Inflammatory macrophage treated with lipopolysaccharide for 4 hours (primary cell): Measurements from ENCODE around the gene KCNAB3.

Experiments used
- DNase-seq: peaks from one replicate; pipeline ENCODE4 v3.0.0-alpha.2; 2020

The KCNAB3 gene

GRCh38 chr17:7897090-7897489 is 32.6 kb downstream of the KCNAB3 start:
- DNase-seq: no peak

- DNase-seq: no peak
These were observed 34.8 kb downstream of the KCNAB3 start for GRCh38 chr17:7894866-7895265.

DNA sequence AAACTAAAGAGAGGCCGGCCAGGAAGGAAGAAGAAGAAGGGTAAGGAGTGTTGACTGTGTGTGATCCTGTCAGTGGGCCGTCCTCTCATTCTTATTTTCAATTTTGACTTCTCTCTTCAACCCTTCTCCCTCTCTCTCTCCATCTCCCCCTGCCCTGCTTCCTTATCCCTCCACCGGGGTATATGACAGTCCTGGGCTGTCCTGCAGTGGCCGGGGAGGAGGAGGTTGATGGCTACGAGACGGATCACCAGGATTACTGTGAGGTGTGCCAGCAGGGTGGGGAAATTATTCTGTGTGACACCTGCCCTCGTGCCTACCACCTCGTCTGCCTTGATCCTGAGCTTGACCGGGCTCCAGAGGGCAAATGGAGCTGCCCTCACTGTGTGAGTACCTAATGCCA is 35.4 kb downstream of the KCNAB3 start:
- no peak for DNase-seq

GRCh38 chr17:7893187-7893880 is 36.3 kb downstream of the KCNAB3 start:
- no peak for DNase-seq

GRCh38 chr17:7889166-7889955 is 40.3 kb downstream of the KCNAB3 start:
- peak; percentile 85 for DNase-seq

GRCh38 chr17:7888184-7888920 is 41.3 kb downstream of the KCNAB3 start, which contains the start of gene CHD3:
Gene CHD3 (plus strand): TSS chr17:7888789. CDS start chr17:7889001, 212 bp downstream.
- no peak for DNase-seq

DNA sequence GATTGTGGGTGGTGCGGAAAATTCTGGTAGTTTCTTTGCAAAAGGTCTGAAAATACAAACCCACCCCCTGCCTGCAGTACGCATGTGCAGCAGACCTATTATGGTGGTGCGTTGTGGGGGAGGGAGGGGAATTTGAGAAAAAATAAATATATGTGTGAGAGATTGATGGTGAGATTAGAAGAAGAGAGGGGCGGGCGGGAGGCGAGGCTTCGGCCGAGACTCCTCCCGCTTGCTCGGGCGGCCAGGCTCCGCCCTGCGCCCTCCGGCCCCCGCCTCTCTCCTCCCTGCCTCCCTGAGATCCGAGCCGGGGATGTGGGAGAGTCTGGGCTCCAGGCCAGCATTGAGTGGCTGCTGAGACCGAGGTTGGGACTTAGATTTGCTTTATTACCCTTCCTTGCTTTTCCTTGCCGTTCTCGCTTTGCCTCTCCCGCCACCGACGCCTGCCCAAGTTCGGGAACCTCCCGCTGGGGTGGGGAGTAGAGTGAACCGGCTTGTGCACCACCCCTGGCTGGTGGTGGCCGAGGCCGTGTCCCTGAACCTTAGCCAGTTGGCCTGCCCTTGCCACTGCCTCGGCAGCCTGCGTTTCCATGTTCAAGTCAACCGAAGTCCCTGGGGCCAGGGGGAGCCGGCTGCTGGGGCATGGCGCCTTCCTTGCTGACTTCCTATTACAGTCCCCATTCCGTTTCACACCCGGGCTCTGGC is 42.0 kb downstream of the KCNAB3 start:
- DNase-seq: peak; percentile 68

GRCh38 chr17:7887038-7887481 is 42.6 kb downstream of the KCNAB3 start:
- no peak for DNase-seq

- DNase-seq: no peak
These were observed 43.2 kb downstream of the KCNAB3 start for GRCh38 chr17:7886227-7887037.

DNA sequence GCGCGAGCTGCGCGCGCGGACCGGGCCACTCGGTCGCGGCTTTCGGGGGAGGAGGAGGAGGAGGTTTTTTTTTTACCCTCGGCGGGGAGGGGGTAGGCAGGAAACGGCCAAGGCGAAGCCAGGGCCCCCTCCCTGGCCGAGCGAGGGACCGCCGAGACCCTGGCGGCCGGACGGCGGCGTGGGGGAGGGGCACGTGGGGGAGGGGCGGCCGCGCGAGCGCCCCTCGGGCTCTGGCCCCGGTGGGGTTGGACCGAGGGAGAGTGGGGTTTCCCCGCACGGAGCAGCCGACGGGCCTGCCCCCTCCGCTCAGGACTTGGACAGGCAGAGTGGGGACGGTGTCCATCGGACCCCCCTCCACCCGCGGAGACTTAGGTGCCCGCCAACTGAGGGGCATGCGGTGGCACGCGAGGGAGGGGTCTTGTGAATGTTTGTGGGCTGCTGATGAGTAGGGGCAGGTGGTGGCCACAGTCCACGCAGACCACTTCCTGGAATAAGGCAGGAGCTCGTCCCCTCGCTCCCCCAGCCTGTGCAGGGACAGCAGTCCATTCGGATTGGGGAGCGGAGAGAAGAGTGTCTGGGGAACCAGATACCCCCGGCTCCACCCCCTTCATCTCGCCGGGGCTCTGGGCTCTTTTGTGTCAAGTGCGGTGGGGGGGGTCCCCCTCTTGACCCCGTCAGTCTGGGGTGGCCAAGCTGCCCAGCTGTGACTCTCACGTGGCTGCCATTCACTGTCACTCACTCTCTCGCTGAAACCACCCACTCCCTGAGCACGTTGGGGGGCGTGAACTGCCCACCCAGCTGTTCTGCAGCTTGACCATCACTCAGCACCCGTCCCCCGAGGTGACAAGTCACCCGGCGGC is 44.1 kb downstream of the KCNAB3 start:
- DNase-seq: no peak

- no peak for DNase-seq
These were observed 44.9 kb downstream of the KCNAB3 start for GRCh38 chr17:7884581-7885366.

- DNase-seq: no peak
These were observed 45.8 kb downstream of the KCNAB3 start for GRCh38 chr17:7883781-7884386.

- DNase-seq: no peak
These were observed 47.0 kb downstream of the KCNAB3 start for GRCh38 chr17:7882629-7883028.

DNA sequence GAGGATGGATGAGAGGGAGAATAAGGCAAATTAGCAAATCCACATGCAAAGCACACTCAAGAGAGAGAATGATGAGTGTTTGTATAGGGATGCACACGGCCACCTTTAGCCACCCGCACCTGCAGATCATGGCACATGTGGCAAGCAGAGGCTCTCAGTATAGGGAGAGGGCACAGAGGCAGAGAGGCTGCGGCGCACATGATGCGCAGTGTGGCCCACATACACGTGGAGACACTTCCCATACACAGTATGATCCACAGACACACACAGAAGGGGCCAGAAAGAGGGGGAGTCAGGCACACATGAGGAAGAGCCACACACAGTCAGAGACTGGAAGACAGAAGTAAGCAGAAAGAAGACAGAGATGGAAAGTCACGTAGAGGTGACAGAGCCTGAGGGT is 47.6 kb downstream of the KCNAB3 start:
- no peak for DNase-seq

- no peak for DNase-seq
These were observed 48.2 kb downstream of the KCNAB3 start for GRCh38 chr17:7881276-7882054.

DNA sequence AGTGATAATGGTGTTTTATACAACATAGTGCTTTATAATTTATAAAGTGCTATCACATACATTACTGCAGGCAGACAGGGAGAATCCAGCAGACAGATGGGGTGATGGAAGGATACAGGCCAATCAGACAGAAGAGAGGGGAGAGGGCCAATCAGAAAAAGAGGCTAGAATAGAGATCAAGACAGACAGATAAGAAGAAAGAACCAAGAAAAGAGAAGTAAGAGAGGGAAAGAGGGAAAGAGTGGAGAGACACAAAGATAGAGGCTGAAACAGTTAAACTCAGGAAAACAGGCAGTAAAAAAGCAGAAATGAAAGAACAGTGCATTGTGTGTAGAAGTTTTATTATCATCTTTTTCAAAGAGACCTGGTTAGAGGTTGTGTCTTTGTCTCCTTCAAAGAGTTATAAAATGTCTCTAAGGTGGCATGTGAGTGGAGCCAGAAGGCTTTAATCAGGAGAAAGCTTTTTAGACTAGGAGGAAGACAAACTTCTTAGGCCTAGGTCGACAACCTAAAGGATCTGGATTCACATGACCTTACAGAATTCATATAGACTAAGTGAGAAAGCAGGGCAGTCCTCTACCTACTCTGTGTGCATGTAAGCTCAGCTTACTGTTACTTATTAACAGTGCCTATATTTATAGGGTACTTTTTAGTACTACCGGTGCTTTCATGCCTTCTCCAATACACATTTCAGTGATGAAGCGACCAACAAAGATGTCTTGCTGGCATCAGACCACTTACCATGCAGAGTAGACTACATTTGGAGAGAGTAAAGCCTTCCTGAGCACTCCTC is 49.4 kb downstream of the KCNAB3 start:
- DNase-seq: no peak

DNA sequence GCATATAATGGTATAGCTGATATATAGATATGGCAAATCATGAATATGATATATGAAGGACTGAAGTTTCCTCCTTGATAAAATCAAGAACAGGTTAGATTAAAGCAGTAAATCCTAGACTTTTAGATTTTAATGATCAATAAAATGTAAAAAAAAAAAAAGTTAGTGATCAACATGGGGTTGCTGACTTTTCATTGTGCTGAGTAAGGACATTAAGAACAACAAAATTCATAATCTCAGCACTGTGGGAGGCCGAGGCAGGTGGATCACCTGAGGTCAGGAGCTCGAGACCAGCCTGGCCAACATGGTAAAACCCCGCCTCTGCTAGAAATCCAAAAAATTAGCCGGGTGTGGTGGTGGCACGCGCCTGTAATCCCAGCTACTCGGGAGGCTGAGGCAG is 51.4 kb downstream of the KCNAB3 start:
- DNase-seq: no peak

- DNase-seq: no peak
These were observed 53.8 kb downstream of the KCNAB3 start for GRCh38 chr17:7875804-7876370.
